HG03354 (cell line): ENCODE measurements around the gene ELL.
"Not testable (repeated sequence)": the region's sequence is repeated elsewhere in the genome, so short reads cannot be mapped to it uniquely, and the experiment has no call there.

Experiments
- ATAC-seq: cut with Tn5 transposase; IDR thresholded peaks from one replicate; pipeline ENCODE4 v1.9.1; 2021; ENCODE audit warnings: mild to moderate bottlenecking; ENCODE audit not compliant: unreplicated experiment, poor library complexity, severe bottlenecking

Gene ELL

GRCh38 chr19:18521692-18522123, at the start of gene ELL:
ELL (minus strand) TSS chr19:18522070; CDS start chr19:18522055, 15 bp downstream.
- ATAC-seq = peak; percentile 0

- no peak for ATAC-seq
These were observed 46.5 kb upstream of the ELL start for GRCh38 chr19:18568367-18568766.

- no peak for ATAC-seq
These were observed 45.1 kb upstream of the ELL start for GRCh38 chr19:18566953-18567352.

GRCh38 chr19:18562086-18562485, 40.2 kb upstream of the ELL start:
- no peak for ATAC-seq

GRCh38 chr19:18559685-18560084, 37.8 kb upstream of the ELL start:
- no peak for ATAC-seq

GRCh38 chr19:18558604-18559003, 36.7 kb upstream of the ELL start:
- ATAC-seq = no peak

- no peak for ATAC-seq
These were observed 36.3 kb upstream of the ELL start for GRCh38 chr19:18558202-18558555.

- ATAC-seq = peak; percentile 97
These were observed 35.7 kb upstream of the ELL start, which contains the start of gene KXD1 for GRCh38 chr19:18557411-18558201. KXD1 (plus strand) TSS chr19:18557870; CDS start chr19:18562057, 4,187 bp downstream.

- no peak for ATAC-seq
These were observed 29.8 kb upstream of the ELL start for GRCh38 chr19:18551631-18552030.

GRCh38 chr19:18543814-18544475, 22.1 kb upstream of the ELL start:
- ATAC-seq = peak; percentile 62

GRCh38 chr19:18542941-18543813, 21.3 kb upstream of the ELL start, which contains the start of gene FKBP8:
FKBP8 (minus strand) TSS chr19:18543573; CDS start chr19:18541970, 1,603 bp downstream.
- peak; percentile 96 for ATAC-seq

- no peak for ATAC-seq
These were observed 20.4 kb upstream of the ELL start for GRCh38 chr19:18541992-18542940.

- no peak for ATAC-seq
These were observed 19.6 kb upstream of the ELL start for GRCh38 chr19:18541258-18541991.

GRCh38 chr19:18540200-18540599, 18.3 kb upstream of the ELL start:
- ATAC-seq = not testable (repeated sequence)

GRCh38 chr19:18539372-18539771, 17.5 kb upstream of the ELL start:
- ATAC-seq = no peak

GRCh38 chr19:18538115-18538514, 16.2 kb upstream of the ELL start:
- ATAC-seq = no peak

- no peak for ATAC-seq
These were observed 15.6 kb upstream of the ELL start for GRCh38 chr19:18537431-18537830.

GRCh38 chr19:18536475-18536874, 14.6 kb upstream of the ELL start:
- no peak for ATAC-seq
